SU-DHL-6 (cell line): Measurements from ENCODE around the gene CLDN25.

Source experiments
- H2AFZ ChIP-seq: fragments of 200-600 bp; sonication (generic); 2 replicates; pipeline ENCODE4 v1.6.1; 2014; ENCODE audit warnings: low read depth, mild to moderate bottlenecking, moderate library complexity, mixed read lengths, antibody characterized with exemption, low read length; ENCODE audit not compliant: severe bottlenecking
- H3F3A ChIP-seq: fragments of 200-600 bp; shearing (Covaris generic); 2 replicates; pipeline ENCODE4 v1.6.0; 2016; ENCODE audit warnings: antibody characterized with exemption, mild to moderate bottlenecking; ENCODE audit not compliant: insufficient read depth
- H3K27ac ChIP-seq: fragments of 200-600 bp; sonication (generic); 2 replicates; pipeline ENCODE4 v1.5.1; 2016; ENCODE audit warnings: low read depth, mild to moderate bottlenecking, low read length, moderate library complexity, mixed read lengths
- H3K27me3 ChIP-seq: fragments of 200-600 bp; sonication (generic), shearing (Covaris generic); 2 replicates; pipeline ENCODE4 v1.6.0; 2014; ENCODE audit warnings: mild to moderate bottlenecking, low read length
- H3K36me3 ChIP-seq: fragments of 200-600 bp; sonication (generic); 2 replicates; pipeline ENCODE4 v1.6.1; 2014; ENCODE audit warnings: mild to moderate bottlenecking, low read length, mixed read lengths
- H3K4me2 ChIP-seq: fragments of 300-600, 200-600 bp; shearing (Covaris generic), sonication (generic); 2 replicates; pipeline ENCODE4 v1.6.0; 2014; ENCODE audit warnings: low read length, low read depth, mild to moderate bottlenecking; ENCODE audit not compliant: poor library complexity, severe bottlenecking
- H3K4me3 ChIP-seq: fragments of 200-600 bp; sonication (generic); 2 replicates; pipeline ENCODE4 v1.5.1; 2014; ENCODE audit warnings: antibody characterized with exemption, low read length, mild to moderate bottlenecking, mixed read lengths; ENCODE audit not compliant: insufficient read depth, poor library complexity, severe bottlenecking
- H3K79me2 ChIP-seq: fragments of 200-600 bp; sonication (generic); 2 replicates; pipeline ENCODE4 v1.6.1; 2014; ENCODE audit warnings: mild to moderate bottlenecking, low read length, moderate library complexity; ENCODE audit not compliant: insufficient read depth
- H3K9ac ChIP-seq: fragments of 200-600 bp; sonication (generic); 2 replicates; pipeline ENCODE4 v1.7.0; 2014; ENCODE audit warnings: mild to moderate bottlenecking, low read length
- H3K9me2 ChIP-seq: fragments of 200-600 bp; sonication (generic); replicated peaks from 2 replicates; pipeline ENCODE4 v1.6.1; 2014; ENCODE audit warnings: low read length; ENCODE audit not compliant: insufficient read depth
- H3K9me3 ChIP-seq: fragments of 200-600 bp; sonication (generic); 2 replicates; pipeline ENCODE4 v1.6.1; 2014; ENCODE audit warnings: low read length, mixed read lengths; ENCODE audit not compliant: insufficient read depth
- H4K20me1 ChIP-seq: fragments of 200-600 bp; sonication (generic); 2 replicates; pipeline ENCODE4 v1.6.1; 2014; ENCODE audit warnings: low read depth, mild to moderate bottlenecking, antibody characterized with exemption, low read length, moderate library complexity, mixed read lengths
- CTCF ChIP-seq: fragments of 200-600 bp; sonication (generic); IDR thresholded peaks from one replicate; pipeline ENCODE4 v1.5.1; 2017; ENCODE audit warnings: antibody characterized with exemption, mild to moderate bottlenecking, low read length, moderate library complexity; ENCODE audit not compliant: insufficient read depth, poor library complexity, severe bottlenecking
- EZH2phosphoT487 ChIP-seq: fragments of 200-600 bp; sonication (generic), shearing (Covaris generic); conservative IDR thresholded peaks from 2 replicates; pipeline ENCODE4 v1.6.1; 2018; ENCODE audit warnings: mild to moderate bottlenecking, antibody characterized with exemption, low read length, moderate library complexity, mixed read lengths

The CLDN25 gene

DNA sequence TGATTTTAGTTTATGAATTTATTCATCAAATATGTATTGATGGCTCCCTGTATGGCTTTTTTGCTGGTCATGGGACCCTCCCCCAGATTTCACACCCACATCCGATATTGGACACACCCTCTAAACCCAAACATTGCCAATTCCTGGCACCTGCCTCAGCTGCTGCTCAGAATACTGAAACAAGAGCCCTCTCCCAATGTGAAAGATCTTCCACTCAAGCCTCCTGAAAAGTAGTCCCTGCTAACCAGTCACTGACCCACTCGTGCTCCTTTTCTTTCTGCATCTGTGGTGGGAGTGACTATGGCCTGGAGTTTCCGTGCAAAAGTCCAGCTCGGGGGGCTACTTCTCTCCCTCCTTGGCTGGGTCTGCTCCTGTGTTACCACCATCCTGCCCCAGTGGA is at the start of gene CLDN25:
TSS of gene CLDN25 (plus strand) at position 301 of the 400 bp plus-strand sequence. CDS start at position 301, 0 bp downstream.
- no peaks in the 10 kb centered on the region for H3K79me2 ChIP-seq
- H3K4me3 ChIP-seq = no peak within 1 kb of the TSS
- H3K27ac ChIP-seq = no peak within 1 kb of the TSS
- no peaks in the 10 kb centered on the region for H3F3A ChIP-seq
- H2AFZ ChIP-seq = no peak within 1 kb of the TSS
- H3K9me2 ChIP-seq = no peaks in the 10 kb centered on the region
- no peaks in the 10 kb centered on the region for H3K27me3 ChIP-seq
- TF ChIP-seq CTCF = no peak
- no peaks in the 10 kb centered on the region for H3K9me3 ChIP-seq
- no peak within 1 kb of the TSS for H3K4me2 ChIP-seq
- H3K36me3 ChIP-seq = no peaks in the 10 kb centered on the region
- no peaks in the 10 kb centered on the region for H4K20me1 ChIP-seq
- H3K9ac ChIP-seq = no peak within 1 kb of the TSS

- Histone ChIP-seq H3K9ac (no peak overlapping the region), H3K36me3 (0 out of 2 replicates have a peak, but pooled peaks cover 12% of the 10 kb centered on the region)
Observed at GRCh38 chr11:113730887-113731726, 48.5 kb upstream of the CLDN25 start.

GRCh38 chr11:113732092-113732491 is 47.5 kb upstream of the CLDN25 start:
- Histone ChIP-seq H3K4me2 (no peak overlapping the region), H3K27ac (no peak overlapping the region), H3K9me2 (no peaks in the 10 kb centered on the region), H4K20me1 (no peaks in the 10 kb centered on the region), H3K79me2 (no peaks in the 10 kb centered on the region), H3K36me3 (0 out of 2 replicates have a peak, but pooled peaks cover 12% of the 10 kb centered on the region), H3K27me3 (no peaks in the 10 kb centered on the region), H3K4me3 (no peak overlapping the region), H2AFZ (no peak overlapping the region), H3K9ac (no peak overlapping the region), H3K9me3 (no peaks in the 10 kb centered on the region), H3F3A (no peaks in the 10 kb centered on the region)
- no peak for TF ChIP-seq CTCF
- TF ChIP-seq EZH2phosphoT487 = no peak

More at GRCh38 chr11:113730887-113731726, 48.5 kb upstream of the CLDN25 start:
- no peak overlapping the region for H2AFZ ChIP-seq
- H3K4me2 ChIP-seq = no peak overlapping the region
- no peaks in the 10 kb centered on the region for H3F3A ChIP-seq
- no peaks in the 10 kb centered on the region for H3K9me3 ChIP-seq
- H3K27ac ChIP-seq = no peak overlapping the region
- no peaks in the 10 kb centered on the region for H3K9me2 ChIP-seq
- H3K4me3 ChIP-seq = no peak overlapping the region
- no peaks in the 10 kb centered on the region for H4K20me1 ChIP-seq
- no peaks in the 10 kb centered on the region for H3K27me3 ChIP-seq
- H3K79me2 ChIP-seq = no peaks in the 10 kb centered on the region
- TF ChIP-seq CTCF = no peak
- no peak for TF ChIP-seq EZH2phosphoT487
